GM19025 (cell line): ENCODE measurements around the gene CFTR.
"Not testable (repeated sequence)": the region's sequence is repeated elsewhere in the genome, so short reads cannot be mapped to it uniquely, and the experiment has no call there.

Experiments used
- ATAC-seq: cut with Tn5 transposase; IDR thresholded peaks from one replicate; pipeline ENCODE4 v1.9.1; 2021; ENCODE audit warnings: mild to moderate bottlenecking, low read depth, moderate library complexity; ENCODE audit not compliant: unreplicated experiment

CFTR gene

GRCh38 chr7:117493460-117493859, 13.6 kb downstream of the CFTR start:
- no peak for ATAC-seq

- ATAC-seq, result no peak
Observed at GRCh38 chr7:117495308-117495707, 15.5 kb downstream of the CFTR start.

DNA sequence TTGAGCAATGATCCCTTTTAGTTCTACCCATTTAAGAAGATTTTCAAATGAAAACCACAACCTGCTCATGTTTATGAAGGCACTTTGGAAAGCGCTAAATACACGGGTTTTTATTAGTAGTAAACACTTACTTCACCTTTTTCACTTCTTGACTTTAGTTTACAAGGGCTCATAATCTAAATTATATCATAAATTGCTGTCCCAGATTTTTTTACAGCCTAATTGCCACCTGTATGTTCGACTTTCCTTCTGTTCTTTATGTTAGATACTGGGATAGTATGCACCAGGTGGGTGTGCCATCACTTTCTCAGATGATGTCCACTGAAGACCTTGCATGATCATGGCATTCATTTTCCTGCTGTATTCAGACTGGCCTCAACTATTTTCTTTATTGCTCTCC, 22.5 kb downstream of the CFTR start:
- ATAC-seq, result no peak

GRCh38 chr7:117505238-117505637, 25.4 kb downstream of the CFTR start:
- ATAC-seq, result no peak

- ATAC-seq, result no peak
Observed at GRCh38 chr7:117508676-117509075, 28.9 kb downstream of the CFTR start.

DNA sequence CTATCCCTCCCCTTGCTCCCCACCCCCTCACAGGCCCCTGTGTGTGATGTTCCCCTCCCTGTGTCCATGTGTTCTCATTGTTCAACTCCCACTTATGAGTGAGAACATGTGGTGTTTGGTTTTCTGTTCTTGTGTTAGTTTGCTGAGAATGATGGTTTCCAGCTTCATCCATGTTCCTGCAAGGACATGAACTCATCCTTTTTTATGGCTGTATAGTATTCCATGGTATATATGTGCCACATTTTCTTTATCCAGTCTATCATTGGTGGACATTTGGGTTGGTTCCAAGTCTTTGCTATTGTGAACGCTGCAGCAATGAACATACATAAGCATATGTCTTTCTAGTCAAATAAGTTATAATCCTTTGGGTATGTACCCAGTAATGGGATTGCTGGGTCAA, 37.4 kb downstream of the CFTR start:
- not testable (repeated sequence) for ATAC-seq

- no peak for ATAC-seq
Observed at GRCh38 chr7:117530390-117530789, 50.6 kb downstream of the CFTR start.

- no peak for ATAC-seq
Observed at GRCh38 chr7:117531595-117532244, 51.9 kb downstream of the CFTR start.

DNA sequence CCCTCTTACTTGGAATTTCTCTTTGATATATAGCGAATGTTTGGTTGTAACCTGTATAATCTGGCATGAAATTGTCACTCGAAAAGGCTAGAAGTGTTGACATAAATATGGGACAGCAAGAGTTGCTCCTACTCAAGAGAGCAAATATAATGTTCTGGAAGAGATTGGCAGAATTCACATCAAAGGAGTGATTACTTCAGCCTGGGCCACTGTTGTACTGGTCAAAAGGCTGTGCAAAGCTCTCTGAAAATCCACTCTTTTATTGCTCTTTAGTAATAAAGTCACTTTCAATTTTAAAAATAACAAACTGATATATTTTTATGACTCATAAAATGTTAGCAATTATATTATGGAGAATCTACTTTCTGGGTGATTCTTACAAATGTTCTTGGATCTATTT, 58.2 kb downstream of the CFTR start:
- ATAC-seq, result no peak

DNA sequence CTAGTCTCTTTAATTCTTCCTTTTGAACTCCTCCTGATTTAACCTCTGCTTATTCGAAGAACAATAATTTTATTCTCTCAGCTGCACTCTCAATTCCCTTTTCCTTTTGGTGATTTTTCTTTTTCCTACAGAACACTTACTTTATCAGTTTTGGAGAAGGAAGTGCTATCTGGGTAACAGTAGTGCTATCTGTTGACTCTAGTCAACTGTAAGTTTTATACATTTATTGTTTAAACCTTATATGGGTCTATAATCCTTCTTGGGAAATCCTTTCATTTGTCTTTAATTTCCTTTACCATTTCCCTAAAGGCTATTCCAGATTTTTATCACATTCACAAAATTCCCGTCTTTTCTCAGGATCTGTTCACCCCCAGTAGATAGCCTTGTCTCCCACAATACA, 64.2 kb downstream of the CFTR start:
- no peak for ATAC-seq

DNA sequence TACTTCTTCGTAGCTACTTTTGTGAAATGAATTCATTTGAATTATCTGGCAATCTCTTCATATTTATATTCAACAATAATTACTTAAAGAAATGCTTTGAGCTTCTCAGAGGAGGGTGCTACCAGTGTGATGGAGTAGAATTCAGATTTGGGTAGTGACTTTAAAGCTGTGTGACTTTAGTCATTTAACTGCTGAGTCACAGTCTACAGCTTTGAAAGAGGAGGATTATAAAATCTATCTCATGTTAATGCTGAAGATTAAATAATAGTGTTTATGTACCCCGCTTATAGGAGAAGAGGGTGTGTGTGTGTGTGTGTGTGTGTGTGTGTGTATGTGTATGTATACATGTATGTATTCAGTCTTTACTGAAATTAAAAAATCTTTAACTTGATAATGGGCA, 68.2 kb downstream of the CFTR start:
- no peak for ATAC-seq

DNA sequence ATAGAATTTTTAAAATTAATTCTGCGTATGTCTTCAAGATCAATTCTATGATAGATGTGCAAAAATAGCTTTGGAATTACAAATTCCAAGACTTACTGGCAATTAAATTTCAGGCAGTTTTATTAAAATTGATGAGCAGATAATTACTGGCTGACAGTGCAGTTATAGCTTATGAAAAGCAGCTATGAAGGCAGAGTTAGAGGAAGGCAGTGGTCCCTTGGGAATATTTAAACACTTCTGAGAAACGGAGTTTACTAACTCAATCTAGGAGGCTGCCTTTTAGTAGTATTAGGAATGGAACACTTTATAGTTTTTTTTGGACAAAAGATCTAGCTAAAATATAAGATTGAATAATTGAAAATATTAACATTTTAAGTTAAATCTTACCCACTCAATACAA, 70.8 kb downstream of the CFTR start:
- ATAC-seq, result no peak

DNA sequence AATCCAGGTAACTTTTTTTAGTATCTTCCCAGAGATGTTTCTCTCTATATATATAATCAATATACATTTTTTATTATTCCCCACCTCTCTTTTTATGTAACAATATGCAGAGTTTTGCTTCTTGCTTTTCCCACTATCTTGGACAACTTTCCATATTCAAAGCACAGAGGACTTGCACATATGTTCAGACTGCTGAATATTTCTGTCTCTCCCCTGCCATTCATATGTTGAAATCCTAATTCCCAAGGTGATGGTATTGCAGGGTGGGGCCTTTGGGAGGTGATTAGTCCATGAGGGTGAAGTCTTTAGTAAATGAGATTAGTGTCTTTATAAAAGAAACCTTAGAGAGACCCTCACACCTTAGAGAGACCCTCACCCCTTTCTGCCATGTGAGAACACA, 72.8 kb downstream of the CFTR start:
- no peak for ATAC-seq

DNA sequence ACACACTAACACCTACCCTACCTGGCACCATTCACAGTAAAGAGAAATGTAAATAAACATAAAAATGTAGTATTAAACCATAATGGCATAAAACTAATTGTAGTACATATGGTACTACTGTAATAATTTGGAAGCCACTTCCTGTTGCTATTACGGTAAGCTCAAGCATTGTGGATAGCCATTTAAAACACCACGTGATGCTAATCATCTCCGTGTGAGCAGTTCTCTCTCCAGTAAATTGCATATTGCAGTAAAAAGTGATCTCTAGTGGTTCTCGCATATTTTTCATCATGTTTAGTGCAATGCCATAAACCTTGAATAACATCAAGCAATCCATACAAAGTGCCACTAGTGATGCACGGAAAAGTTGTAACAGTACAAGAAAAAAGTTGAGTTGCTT, 75.4 kb downstream of the CFTR start:
- ATAC-seq, result no peak

DNA sequence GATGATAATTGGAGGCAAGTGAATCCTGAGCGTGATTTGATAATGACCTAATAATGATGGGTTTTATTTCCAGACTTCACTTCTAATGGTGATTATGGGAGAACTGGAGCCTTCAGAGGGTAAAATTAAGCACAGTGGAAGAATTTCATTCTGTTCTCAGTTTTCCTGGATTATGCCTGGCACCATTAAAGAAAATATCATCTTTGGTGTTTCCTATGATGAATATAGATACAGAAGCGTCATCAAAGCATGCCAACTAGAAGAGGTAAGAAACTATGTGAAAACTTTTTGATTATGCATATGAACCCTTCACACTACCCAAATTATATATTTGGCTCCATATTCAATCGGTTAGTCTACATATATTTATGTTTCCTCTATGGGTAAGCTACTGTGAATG, 79.6 kb downstream of the CFTR start:
- ATAC-seq, result no peak

GRCh38 chr7:117560030-117560429, 80.2 kb downstream of the CFTR start:
- ATAC-seq, result no peak

- ATAC-seq, result no peak
Observed at GRCh38 chr7:117562759-117563158, 82.9 kb downstream of the CFTR start.

- ATAC-seq, result no peak
Observed at GRCh38 chr7:117564080-117564479, 84.3 kb downstream of the CFTR start.

DNA sequence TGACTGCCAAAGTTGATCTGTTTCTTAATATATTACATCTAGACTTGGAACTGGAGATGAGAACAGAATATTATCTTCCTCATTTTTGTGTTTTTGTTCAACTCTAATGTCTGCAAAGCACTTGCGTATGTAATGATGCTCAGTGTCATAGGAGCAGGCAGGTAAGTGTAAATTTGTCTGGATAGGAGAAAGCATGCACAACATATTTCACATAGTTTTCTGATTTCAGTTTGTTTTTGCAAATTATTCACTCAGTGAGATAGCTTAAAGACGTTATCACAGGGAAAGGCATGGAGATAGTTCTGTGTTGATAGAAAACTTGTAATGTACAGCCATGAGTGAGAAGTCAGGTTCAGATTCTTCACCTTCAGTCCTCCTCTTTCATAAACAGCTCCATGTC, 84.8 kb downstream of the CFTR start:
- no peak for ATAC-seq

GRCh38 chr7:117565226-117565625, 85.4 kb downstream of the CFTR start:
- no peak for ATAC-seq

- ATAC-seq, result no peak
Observed at GRCh38 chr7:117567781-117568180, 88.0 kb downstream of the CFTR start.

DNA sequence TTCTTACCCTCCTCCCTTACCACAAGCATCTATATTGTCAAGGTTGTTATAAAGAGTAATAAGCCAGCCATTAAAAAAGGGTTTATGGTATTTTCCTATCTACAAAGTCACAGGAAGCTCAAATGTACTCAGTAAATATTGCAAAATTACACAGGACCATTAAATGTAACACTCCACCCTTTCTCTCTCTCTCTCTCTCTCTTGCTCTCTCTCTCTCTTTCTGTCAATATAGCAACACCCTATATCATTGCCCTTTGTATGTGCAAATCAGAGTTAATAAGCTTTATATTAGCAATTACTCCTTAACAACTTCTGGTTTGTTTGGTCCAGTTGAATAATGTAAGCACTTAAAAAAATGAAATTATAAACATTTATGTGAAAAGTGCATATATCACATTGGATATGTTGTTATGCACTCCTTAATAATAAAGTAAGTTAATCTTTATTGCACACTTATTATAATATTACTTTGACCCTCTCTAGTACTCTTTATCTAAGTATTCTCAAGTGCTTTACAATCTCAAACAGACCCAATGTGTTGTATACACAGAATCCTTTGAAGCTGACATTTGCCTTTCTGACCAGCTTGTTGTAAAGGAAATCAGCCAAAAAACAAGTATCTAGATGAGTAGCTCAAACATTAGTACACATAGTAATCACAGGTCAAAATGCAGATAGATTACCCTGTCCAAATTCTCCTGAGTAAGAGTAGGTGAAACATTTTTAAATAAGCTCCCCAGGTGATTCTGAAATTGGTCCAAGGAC, 93.2 kb downstream of the CFTR start:
- ATAC-seq, result no peak
